Measurements from ENCODE around the gene CPT2. TPM values are rescaled to one million over a fixed set of nuclear protein-coding genes. Genes with fewer than 3 reads are reported as not detected.

Gene CPT2
- total and polyA plus RNA-seq, 2 of the 4 experiments (the other 2 are of a cell fraction): 15.8 to 16.0 TPM

- Histone ChIP-seq H3K36me3 (ENCODE audit: control insufficient read depth, insufficient read depth, low read length) (peaks cover 18% of the 10 kb centered on the region), H3K14ac (replicated peaks; ENCODE audit: low read depth, low read length) (peak within 1 kb of the TSS; percentile 99), H2BK120ac (ENCODE audit: low read depth, low read length) (peak within 1 kb of the TSS; percentile 88), H3K4me3 (ENCODE audit: insufficient read depth, low read depth, low read length) (peak within 1 kb of the TSS; percentile 98), H3K27ac (ENCODE audit: insufficient read depth, low read length) (peak within 1 kb of the TSS; percentile 100), H2BK20ac (ENCODE audit: low read depth, low read length) (peak within 1 kb of the TSS; percentile 8; the same call in 1 of the 2 replicates), H3K4me2 (ENCODE audit: low read depth, low read length) (peak within 1 kb of the TSS; percentile 99), H3K79me1 (ENCODE audit: low read depth in 1 of 2, low read length in 2 of 2) (peaks cover 19 to 36% of the 10 kb centered on the region in 2 experiments), H3K9me3 (ENCODE audit: control insufficient read depth, insufficient read depth, low read length) (no peaks in the 10 kb centered on the region), H2AFZ (replicated peaks; ENCODE audit: low read length, poor library complexity) (peak within 1 kb of the TSS; percentile 99), H3K4me1 (ENCODE audit: control insufficient read depth, insufficient read depth, low read length) (peaks cover 8% of the 10 kb centered on the region), H4K91ac (ENCODE audit: insufficient read depth, low read depth, low read length) (peak within 1 kb of the TSS; percentile 98), H3K23ac (ENCODE audit: low read depth, low read length) (peak within 1 kb of the TSS; percentile 98), H3K9me1 (ENCODE audit: insufficient read depth, low read length) (peaks cover 21% of the 10 kb centered on the region), H3K56ac (ENCODE audit: extremely low read depth, insufficient read depth, low read length) (peak within 1 kb of the TSS; percentile 89), H3K4ac (ENCODE audit: low read depth, low read length) (peak within 1 kb of the TSS; percentile 99), H2AK5ac (ENCODE audit: low read depth, low read length) (peak within 1 kb of the TSS; percentile 98), H2BK15ac (ENCODE audit: low read depth, low read length) (peak within 1 kb of the TSS; percentile 88; the same call in 1 of the 3 replicates), H4K8ac (ENCODE audit: low read depth in 2 of 2, low read length in 2 of 2) (peak within 1 kb of the TSS; percentile 97 to 100), H4K5ac (ENCODE audit: low read depth, low read length) (peak within 1 kb of the TSS; percentile 100), H3K18ac (ENCODE audit: low read depth, low read length) (peak within 1 kb of the TSS; percentile 99), H3K27me3 (ENCODE audit: control insufficient read depth, insufficient read depth, low read length) (no peaks in the 10 kb centered on the region), H2AK9ac (replicated peaks; ENCODE audit: low read depth, low read length, poor library complexity) (peak within 1 kb of the TSS; percentile 98), H4K20me1 (ENCODE audit: insufficient read depth, low read length) (no peaks in the 10 kb centered on the region), H2BK5ac (ENCODE audit: low read depth, low read length, poor library complexity, severe bottlenecking) (peak within 1 kb of the TSS; percentile 100), H3K9ac (ENCODE audit: low read depth, low read length) (peak within 1 kb of the TSS; percentile 100)
- dilution Hi-C loops (cut with HindIII; ENCODE audit: low sequenced_read_pairs, unreplicated experiment): no loop called here
- BruUV-seq (replicated peaks): no TSS peak
- ChIA-PET POLR2A (ENCODE audit: unreplicated experiment) (no interaction called here), CTCF (interaction anchor here (0.5 kb wide), 1 partner anchor 1262 kb away, joined by 3 read pairs; no protein-coding TSS in a partner anchor)
- intact Hi-C loops (cut with micrococcal nuclease): no loop called here
- TF ChIP-seq MAZ (IDR thresholded peaks at IDR 0.05; ENCODE audit: borderline replicate concordance, low read depth, low read length): peak; percentile 87; the same call in 1 of the 2 replicates
- no peak for TF ChIP-seq CTCF (conservative IDR thresholded peaks at IDR 0.05; ENCODE audit: low read depth, low read length)
- TF ChIP-seq BHLHE40 (IDR thresholded peaks at IDR 0.05; ENCODE audit: low read depth, low read length): 0 out of 2 replicates have a peak, but pooled peaks have one; percentile 16
- no peak for TF ChIP-seq RCOR1 (IDR thresholded peaks at IDR 0.05; ENCODE audit: insufficient replicate concordance, low read length)
- TF ChIP-seq SMC3 (IDR thresholded peaks at IDR 0.05; ENCODE audit: low read depth, low read length): 0 out of 2 replicates have a peak, but pooled peaks have one; percentile 5
- no peak for TF ChIP-seq USF2 (IDR thresholded peaks at IDR 0.05; ENCODE audit: low read depth, low read length)
- peak; percentile 95 for TF ChIP-seq POLR2A (IDR thresholded peaks at IDR 0.05; ENCODE audit: low read depth, low read length)
- peak; percentile 63 for TF ChIP-seq MXI1 (IDR thresholded peaks at IDR 0.05; ENCODE audit: borderline replicate concordance, low read depth, low read length)
- TF ChIP-seq RAD21 (IDR thresholded peaks at IDR 0.05; ENCODE audit: low read length): no peak
- 0% methylated on average over 21 of the region's 61 CpGs; no CpG with 5 or more reads in 1 of the 2 experiments for WGBS, 2 experiments (ENCODE audit: extremely low coverage in 2 of 2, insufficient read length in 1 of 2)
- in situ Hi-C loops (cut with MboI; ENCODE audit: low sequenced_read_pairs): no loop called here
- peak; percentile 88 for DNase-seq
- peak; percentile 98 for ATAC-seq (ENCODE audit: low read depth)
These were observed 23.7 kb downstream of the CPT2 start, which contains the start of gene CZIB for GRCh38 chr1:53220171-53220961. TSS of gene CZIB (minus strand) at chr1:53220634. CDS start at chr1:53220575, 59 bp downstream.
